CD4-positive, alpha-beta T cell (primary cell): Measurements from ENCODE around the gene PPP1CA. TPM values are rescaled to one million over a fixed set of nuclear protein-coding genes. Genes with fewer than 3 reads are reported as not detected.

Source experiments
- ATAC-seq: fragments of 200-7000 bp; cut with Tn5 transposase; one replicate; pipeline ENCODE4 v1.10.0; 2022; ENCODE audit warnings: mild to moderate bottlenecking; ENCODE audit not compliant: poor library complexity
- CTCF ChIA-PET: fragments of 350-600 bp; sonication (Branson Sonifier 250); formaldehyde crosslinking; loops from one replicate; lab custom pipeline; 2021; ENCODE audit warnings: antibody characterized with exemption, inconsistent platforms; lab: Charles Lee
- POLR2A ChIA-PET: fragments of 350-600 bp; sonication (Branson Sonifier 250); formaldehyde crosslinking; loops from one replicate; lab custom pipeline; 2021; ENCODE audit warnings: antibody characterized with exemption, inconsistent platforms; lab: Charles Lee
- DNase-seq, 14 experiments: peaks; one replicate each; pipeline ENCODE4 v3.0.0-alpha.2; 2013 to 2020; ENCODE audit warnings: mixed read lengths in 2 of 14
- H3K27ac ChIP-seq, 2 donors: one replicate each; pipeline versions ENCODE4 v1.5.1 to v1.7.0; 2013; ENCODE audit warnings: low read length in 2 of 2, low read depth in 1 of 2, mild to moderate bottlenecking in 1 of 2
- H3K27me3 ChIP-seq, 2 experiments: 1 replicate in 1 of 2; 2 replicates in 1 of 2; pipeline versions ENCODE4 v1.6.1 to v1.7.0; 2013; ENCODE audit warnings: low read length in 2 of 2, control low read depth in 1 of 2, mild to moderate bottlenecking in 1 of 2, moderate library complexity in 1 of 2; ENCODE audit not compliant: insufficient read depth in 2 of 2, control insufficient read depth in 1 of 2
- H3K36me3 ChIP-seq: one replicate; pipeline ENCODE4 v1.6.1; 2013; ENCODE audit warnings: low read length, control low read depth; ENCODE audit not compliant: insufficient read depth
- H3K4me1 ChIP-seq: one replicate; pipeline ENCODE4 v1.6.1; 2013; ENCODE audit warnings: low read length, control low read depth; ENCODE audit not compliant: insufficient read depth
- H3K4me3 ChIP-seq: one replicate; pipeline ENCODE4 v1.5.1; 2013; ENCODE audit warnings: mild to moderate bottlenecking, low read length, moderate library complexity
- H3K9me3 ChIP-seq, 2 experiments: 1 replicate in 1 of 2; 2 replicates in 1 of 2; pipeline versions ENCODE4 v1.6.1 to v1.7.0; 2013; ENCODE audit warnings: low read length in 2 of 2, mild to moderate bottlenecking in 2 of 2, control low read depth in 1 of 2, moderate library complexity in 1 of 2; ENCODE audit not compliant: control insufficient read depth in 1 of 2, insufficient read depth in 1 of 2
- H3K27ac Mint-ChIP-seq: one replicate; pipeline ENCODE4 v1.8.0; 2020; ENCODE audit warnings: mixed read lengths
- H3K27me3 Mint-ChIP-seq: one replicate; pipeline ENCODE4 v1.8.0; 2021; ENCODE audit warnings: mixed read lengths
- H3K36me3 Mint-ChIP-seq: one replicate; pipeline ENCODE4 v1.8.0; 2021; ENCODE audit warnings: low read depth, mixed read lengths
- H3K4me1 Mint-ChIP-seq: one replicate; pipeline ENCODE4 v1.8.0; 2021; ENCODE audit warnings: low read depth, mixed read lengths
- H3K4me3 Mint-ChIP-seq: one replicate; pipeline ENCODE4 v1.8.0; 2020; ENCODE audit warnings: mild to moderate bottlenecking, mixed read lengths
- H3K9me3 Mint-ChIP-seq: one replicate; pipeline ENCODE4 v1.8.0; 2020; ENCODE audit warnings: mixed read lengths
- CTCF ChIP-seq: fragments of 200-600 bp; IDR thresholded peaks from one replicate; pipeline ENCODE4 v1.8.0; 2022; ENCODE audit warnings: antibody characterized with exemption, mild to moderate bottlenecking
- intact Hi-C, 2 experiments: fragments of 100-400 bp; cut with DNase I in 1 of 2; cut with micrococcal nuclease in 1 of 2; formaldehyde crosslinking; loops; one replicate each; pipeline versions ENCODE4 v1.15.1 to v1.9.0; 2023 to 2025; cut with DNase I, micrococcal nuclease
- total RNA-seq, 174 experiments: library from RNA in 2 of 174; stranded (reverse) in 2 of 174; gene quantifications; one replicate each; pipeline ENCODE4 v1.2.3 and lab custom pipeline; 2021 to 2026

Gene PPP1CA
- total RNA-seq, 2 experiments from 2014 or later: 42.0 to 45.5 TPM

GRCh38 chr11:67370351-67371076 lies 31.1 kb downstream of the PPP1CA start:
- POLR2A ChIA-PET: interaction anchor here (0.7 to 8.2 kb wide), 8 partner anchors 8 to 99 kb away, joined by 3 to 81 read pairs (median 6); partner anchors contain the start of genes POLD4 and PPP1CA

GRCh38 chr11:67369801-67370284 lies 31.8 kb downstream of the PPP1CA start:
- no peak for TF ChIP-seq CTCF
- no peak overlapping the region for H3K4me3 ChIP-seq
- no peaks in the 10 kb centered on the region for H3K9me3 Mint-ChIP-seq
- H3K4me1 Mint-ChIP-seq: peaks cover 74% of the 10 kb centered on the region
- H3K27me3 Mint-ChIP-seq: peaks cover 36% of the 10 kb centered on the region
- intact Hi-C loops: no loop called here
- ChIA-PET CTCF (interaction anchor here (1.8 to 3.0 kb wide), 4 partner anchors 13 to 24 kb away, joined by 9 to 32 read pairs (median 12); no protein-coding TSS in a partner anchor), POLR2A (interaction anchor here (0.6 to 8.2 kb wide), 8 partner anchors 13 to 117 kb away, joined by 3 to 81 read pairs (median 5); partner anchors contain the start of genes POLD4 and PPP1CA)
- peaks cover 3% of the 10 kb centered on the region for H3K36me3 ChIP-seq
- DNase-seq (peak in 1 of 14 experiments; percentile 14), ATAC-seq (no peak)
- peak overlapping the region; percentile 89 for H3K4me3 Mint-ChIP-seq
- peaks cover 86% of the 10 kb centered on the region for H3K4me1 ChIP-seq
- H3K27me3 ChIP-seq: peaks cover 0 to 11% of the 10 kb centered on the region in 2 experiments
- H3K27ac ChIP-seq: no peak overlapping the region
- H3K9me3 ChIP-seq: no peaks in the 10 kb centered on the region
- H3K36me3 Mint-ChIP-seq: peaks cover 5% of the 10 kb centered on the region
- peak overlapping the region; percentile 85 for H3K27ac Mint-ChIP-seq

More at GRCh38 chr11:67370351-67371076, 31.1 kb downstream of the PPP1CA start:
- peak overlapping the region; percentile 85 for H3K27ac Mint-ChIP-seq
- no peak for TF ChIP-seq CTCF
- Histone ChIP-seq H3K9me3 (no peaks in the 10 kb centered on the region), H3K27ac (no peak overlapping the region), H3K4me1 (peaks cover 86% of the 10 kb centered on the region), H3K36me3 (no peaks in the 10 kb centered on the region), H3K27me3 (peaks cover 0 to 12% of the 10 kb centered on the region in 2 experiments), H3K4me3 (no peak overlapping the region)
- H3K27me3 Mint-ChIP-seq: peaks cover 37% of the 10 kb centered on the region
- H3K9me3 Mint-ChIP-seq: no peaks in the 10 kb centered on the region
- peaks cover 69% of the 10 kb centered on the region for H3K4me1 Mint-ChIP-seq
- peaks cover 5% of the 10 kb centered on the region for H3K36me3 Mint-ChIP-seq
- peak overlapping the region; percentile 89 for H3K4me3 Mint-ChIP-seq
- ATAC-seq: no peak
- intact Hi-C loops: no loop called here
- CTCF ChIA-PET: interaction anchor here (1.4 to 3.0 kb wide), 6 partner anchors 8 to 25 kb away, joined by 4 to 32 read pairs (median 10); partner anchors contain the start of gene POLD4
- no peak for DNase-seq

GRCh38 chr11:67369275-67369674 lies 32.4 kb downstream of the PPP1CA start:
- ChIA-PET POLR2A (interaction anchor here (0.6 to 8.2 kb wide), 4 partner anchors 13 to 116 kb away, joined by 3 to 81 read pairs (median 5); partner anchors contain the start of genes POLD4 and PPP1CA), CTCF (interaction anchor here (1.1 to 3.0 kb wide), 4 partner anchors 12 to 13 kb away, joined by 4 to 32 read pairs (median 9); no protein-coding TSS in a partner anchor)
- Histone ChIP-seq H3K27ac (peak overlapping the region in 1 of 2 donors; percentile 9), H3K4me3 (no peak overlapping the region), H3K4me1 (peaks cover 86% of the 10 kb centered on the region), H3K36me3 (peaks cover 4% of the 10 kb centered on the region), H3K9me3 (no peaks in the 10 kb centered on the region), H3K27me3 (peaks cover 0 to 5% of the 10 kb centered on the region in 2 experiments)
- ATAC-seq (no peak), DNase-seq (no peak)
- Mint-ChIP-seq H3K27me3 (peaks cover 31% of the 10 kb centered on the region), H3K36me3 (peaks cover 5% of the 10 kb centered on the region), H3K27ac (peak overlapping the region; percentile 85), H3K9me3 (no peaks in the 10 kb centered on the region), H3K4me1 (peaks cover 75% of the 10 kb centered on the region), H3K4me3 (no peak overlapping the region)
- no peak for TF ChIP-seq CTCF
- intact Hi-C loops: no loop called here
